ENCODE data around the gene ATP1B2.
"Not testable (repeated sequence)": the region's sequence is repeated elsewhere in the genome, so short reads cannot be mapped to it uniquely, and the experiment has no call there.

ATP1B2 gene

DNA sequence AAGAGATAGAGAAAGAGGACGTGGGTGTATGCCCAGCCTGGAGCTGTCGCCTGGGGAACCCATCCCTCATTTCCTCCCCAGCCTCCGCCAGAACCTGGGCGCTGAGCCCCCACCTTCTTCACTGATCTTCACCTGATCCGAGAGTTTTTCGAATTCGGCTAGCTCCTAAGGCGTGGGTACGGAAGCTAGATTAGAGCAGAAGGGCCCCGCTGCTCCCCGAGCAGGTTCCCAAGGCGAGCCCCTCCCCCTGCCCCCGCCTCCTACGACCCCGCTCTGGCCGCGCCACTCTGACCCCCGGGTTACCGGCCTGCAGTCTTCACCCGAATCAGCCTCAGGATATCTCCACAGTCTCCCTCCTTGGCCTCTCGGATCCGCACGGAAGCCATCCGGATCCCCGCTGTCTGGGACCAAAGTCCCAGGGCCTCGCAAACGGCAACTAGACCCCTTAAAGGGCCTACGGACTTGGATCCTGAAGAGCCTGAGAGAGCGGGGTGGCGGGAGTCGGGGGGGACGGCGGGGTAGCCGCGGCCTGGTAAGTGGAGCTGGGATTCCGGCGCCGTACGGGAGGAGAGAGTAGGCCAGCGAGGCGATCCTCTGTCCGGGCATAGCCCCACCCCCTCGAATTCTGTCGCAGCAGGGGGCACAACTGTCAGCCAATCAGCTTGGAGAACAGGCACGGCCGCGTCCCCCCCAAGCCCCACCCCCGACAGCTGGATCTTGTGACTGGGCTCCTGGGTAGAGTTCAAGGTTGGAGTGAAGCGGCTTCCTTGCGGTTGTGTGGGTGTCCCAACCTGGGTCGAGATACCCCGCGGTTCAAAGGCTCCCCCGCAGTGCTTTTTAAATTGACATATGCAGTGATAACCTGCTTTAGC is 23.2 kb upstream of the ATP1B2 start, which contains the start of gene SAT2:
SAT2 (minus strand) TSS at position 572 of the 872 bp plus-strand sequence; CDS start at position 386, 186 bp downstream.
- no peak for TF ChIP-seq ZNF274 (IDR thresholded peaks at IDR 0.05; ENCODE audit: low read depth, low read length)
- H3K4me3 ChIP-seq (ENCODE audit: low read length) = peak within 1 kb of the TSS; percentile 82

DNA sequence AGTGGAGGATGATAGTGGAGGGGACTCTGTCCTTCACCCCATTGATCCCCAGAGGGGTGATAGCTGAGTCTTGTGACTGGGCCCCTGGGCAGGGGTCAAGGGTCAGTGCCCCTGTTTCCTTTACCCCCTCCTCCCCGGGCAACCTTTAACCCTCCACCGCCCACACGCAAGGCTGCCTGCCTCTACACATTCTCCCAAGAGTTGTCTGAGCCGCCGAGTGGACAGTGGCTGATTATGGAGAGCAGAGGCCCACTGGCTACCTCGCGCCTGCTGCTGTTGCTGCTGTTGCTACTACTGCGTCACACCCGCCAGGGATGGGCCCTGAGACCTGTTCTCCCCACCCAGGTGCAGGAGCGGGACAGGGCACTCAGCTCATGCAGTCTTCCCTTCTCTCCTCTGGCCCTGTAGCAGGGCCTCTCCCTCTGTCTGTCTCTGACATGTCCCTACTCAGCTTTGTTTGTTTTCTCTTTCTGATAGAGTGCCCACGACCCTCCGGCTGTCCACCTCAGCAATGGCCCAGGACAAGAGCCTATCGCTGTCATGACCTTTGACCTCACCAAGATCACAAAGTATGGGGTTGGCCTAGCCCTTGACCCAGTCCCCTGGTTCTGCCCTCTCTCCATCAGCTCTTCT is 20.7 kb upstream of the ATP1B2 start, which contains the start of gene SHBG:
SHBG (plus strand) TSS at position 197 of the 633 bp plus-strand sequence; CDS start at position 235, 38 bp downstream.
- no peak for TF ChIP-seq ZNF274 (IDR thresholded peaks at IDR 0.05; ENCODE audit: low read depth, low read length)
- H3K4me3 ChIP-seq (ENCODE audit: low read length) = no peak within 1 kb of the TSS

DNA sequence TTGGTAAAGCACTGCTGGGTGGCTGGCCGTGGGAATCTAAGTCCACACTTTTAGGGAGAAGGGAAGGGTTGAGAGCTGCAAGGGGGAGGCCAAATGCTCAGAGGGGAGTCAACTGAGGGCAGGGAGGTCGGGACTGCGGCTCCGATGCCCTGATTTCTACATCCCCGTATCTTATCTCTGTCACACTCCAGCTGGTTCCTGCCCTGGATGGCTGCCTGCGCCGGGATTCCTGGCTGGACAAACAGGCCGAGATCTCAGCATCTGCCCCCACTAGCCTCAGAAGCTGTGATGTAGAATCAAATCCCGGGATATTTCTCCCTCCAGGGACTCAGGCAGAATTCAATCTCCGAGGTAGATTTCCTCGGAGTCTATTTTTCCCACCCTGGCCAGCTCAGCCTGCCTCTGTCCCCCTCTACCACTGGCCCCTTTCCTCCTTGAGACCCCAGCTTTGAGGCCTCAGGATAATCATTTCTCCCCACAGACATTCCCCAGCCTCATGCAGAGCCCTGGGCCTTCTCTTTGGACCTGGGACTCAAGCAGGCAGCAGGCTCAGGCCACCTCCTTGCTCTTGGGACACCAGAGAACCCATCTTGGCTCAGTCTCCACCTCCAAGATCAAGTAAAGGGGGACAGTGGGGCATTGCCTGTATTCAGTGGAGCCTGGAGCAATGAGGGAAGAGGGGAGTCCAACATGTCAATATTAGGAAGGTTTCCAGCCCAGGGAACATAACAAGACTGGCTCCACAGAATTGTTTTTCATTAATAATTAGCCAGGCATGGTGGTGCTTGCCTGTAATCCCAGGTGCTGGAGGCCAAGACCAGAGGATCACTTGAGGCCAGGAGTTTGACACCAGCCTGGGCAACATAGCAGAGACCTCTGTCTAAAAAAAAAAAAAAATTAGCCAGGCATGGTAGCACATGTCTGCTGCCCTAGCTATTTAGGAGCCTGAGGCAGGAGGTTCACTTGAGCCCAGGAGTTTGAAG is 19.0 kb upstream of the ATP1B2 start:
- H3K4me3 ChIP-seq (ENCODE audit: low read length) = no peak overlapping the region
- TF ChIP-seq ZNF274 (IDR thresholded peaks at IDR 0.05; ENCODE audit: low read depth, low read length) = no peak

DNA sequence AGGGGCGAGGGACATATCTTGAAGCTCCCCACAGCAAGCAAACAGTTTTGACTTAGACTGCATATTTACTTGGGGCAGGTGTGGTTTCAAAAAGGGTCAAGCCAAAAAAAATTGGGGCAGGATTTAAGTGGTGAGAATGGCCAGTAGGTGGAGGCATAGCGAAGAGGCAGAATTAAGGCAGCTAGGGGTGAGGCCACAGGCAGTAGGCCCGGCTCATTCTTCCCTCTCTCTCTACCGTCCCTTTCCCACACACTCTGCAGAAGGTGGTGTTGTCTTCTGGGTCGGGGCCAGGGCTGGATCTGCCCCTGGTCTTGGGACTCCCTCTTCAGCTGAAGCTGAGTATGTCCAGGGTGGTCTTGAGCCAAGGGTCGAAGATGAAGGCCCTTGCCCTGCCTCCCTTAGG is 18.2 kb upstream of the ATP1B2 start:
- no peak overlapping the region for H3K4me3 ChIP-seq (ENCODE audit: low read length)
- TF ChIP-seq ZNF274 (IDR thresholded peaks at IDR 0.05; ENCODE audit: low read depth, low read length) = no peak

DNA sequence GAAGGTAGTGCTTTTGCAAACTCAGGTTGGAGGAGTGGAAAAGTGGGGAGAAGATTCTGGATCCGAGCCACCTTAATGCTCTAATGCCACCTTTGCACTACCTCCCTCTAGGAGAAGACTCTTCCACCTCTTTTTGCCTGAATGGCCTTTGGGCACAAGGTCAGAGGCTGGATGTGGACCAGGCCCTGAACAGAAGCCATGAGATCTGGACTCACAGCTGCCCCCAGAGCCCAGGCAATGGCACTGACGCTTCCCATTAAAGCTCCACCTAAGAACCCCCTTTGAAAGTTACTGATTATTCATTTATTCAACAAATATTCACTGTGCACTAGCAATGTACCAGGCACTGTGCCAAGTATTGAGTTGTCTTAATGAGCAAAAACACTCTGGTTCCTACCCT is 17.6 kb upstream of the ATP1B2 start:
- TF ChIP-seq ZNF274 (IDR thresholded peaks at IDR 0.05; ENCODE audit: low read depth, low read length) = no peak
- no peak overlapping the region for H3K4me3 ChIP-seq (ENCODE audit: low read length)

DNA sequence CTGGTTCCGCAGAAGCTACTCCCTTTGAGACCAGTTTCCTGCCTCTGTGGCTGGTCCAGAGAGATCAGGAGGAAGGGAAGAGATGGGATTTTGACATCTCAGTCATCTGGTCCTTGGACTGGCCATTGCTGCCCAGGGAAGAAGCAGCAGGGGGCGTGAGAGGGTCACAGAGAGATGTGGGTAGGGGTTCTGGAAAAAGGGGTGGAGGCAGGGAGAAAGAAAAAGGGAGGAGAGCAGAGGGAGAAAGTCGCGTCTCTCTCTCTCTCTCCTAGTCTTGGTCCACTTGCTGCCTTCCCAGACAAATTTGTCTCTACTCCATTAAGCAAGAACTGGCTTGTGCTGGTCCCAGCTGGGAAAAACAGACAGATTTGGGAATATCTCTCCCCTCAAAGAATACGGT is 16.3 kb upstream of the ATP1B2 start:
- TF ChIP-seq ZNF274 (IDR thresholded peaks at IDR 0.05; ENCODE audit: low read depth, low read length) = no peak
- H3K4me3 ChIP-seq (ENCODE audit: low read length) = no peak overlapping the region

DNA sequence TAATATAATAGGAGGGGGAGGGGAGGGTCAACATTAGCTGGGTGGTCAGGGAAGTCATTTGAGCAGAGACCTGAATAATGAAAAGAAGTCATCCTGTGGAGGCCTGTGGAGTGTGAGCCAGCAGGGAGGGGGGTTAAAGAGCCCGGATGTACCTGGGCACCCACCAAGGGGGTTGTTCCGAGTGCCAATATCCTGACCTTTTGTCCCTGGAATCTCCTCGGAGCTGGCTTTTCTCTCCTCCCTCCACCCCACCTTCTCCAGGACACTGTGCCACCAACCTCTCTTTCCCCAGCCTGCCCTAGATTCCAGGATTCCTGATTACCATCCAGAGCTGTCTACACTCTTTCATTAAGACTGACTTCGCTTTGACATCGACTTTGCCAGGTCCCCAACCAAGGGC is 14.6 kb upstream of the ATP1B2 start:
- no peak overlapping the region for H3K4me3 ChIP-seq (ENCODE audit: low read length)
- TF ChIP-seq ZNF274 (IDR thresholded peaks at IDR 0.05; ENCODE audit: low read depth, low read length) = no peak

DNA sequence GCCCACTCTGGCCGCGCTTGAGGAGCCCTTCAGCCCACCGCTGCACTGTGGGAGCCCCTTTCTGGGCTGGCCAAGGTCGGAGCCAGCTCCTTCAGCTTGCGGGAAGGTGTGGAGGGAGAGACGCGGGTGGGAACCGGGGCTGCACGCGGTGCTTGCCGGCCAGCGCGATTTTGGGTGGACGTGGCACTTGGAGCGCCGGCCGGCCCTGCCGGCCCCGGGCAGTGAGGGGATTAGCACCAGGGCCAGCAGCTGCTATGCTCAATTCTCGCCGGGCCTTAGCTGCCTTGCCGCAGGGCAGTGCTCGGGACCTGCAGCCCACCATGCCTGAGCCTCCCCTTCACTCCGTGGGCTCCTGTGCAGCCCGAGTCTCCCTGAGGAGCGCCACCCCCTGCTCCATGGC is 9.9 kb upstream of the ATP1B2 start:
- H3K4me3 ChIP-seq (ENCODE audit: low read length) = no peak overlapping the region
- TF ChIP-seq ZNF274 (IDR thresholded peaks at IDR 0.05; ENCODE audit: low read depth, low read length) = no peak

DNA sequence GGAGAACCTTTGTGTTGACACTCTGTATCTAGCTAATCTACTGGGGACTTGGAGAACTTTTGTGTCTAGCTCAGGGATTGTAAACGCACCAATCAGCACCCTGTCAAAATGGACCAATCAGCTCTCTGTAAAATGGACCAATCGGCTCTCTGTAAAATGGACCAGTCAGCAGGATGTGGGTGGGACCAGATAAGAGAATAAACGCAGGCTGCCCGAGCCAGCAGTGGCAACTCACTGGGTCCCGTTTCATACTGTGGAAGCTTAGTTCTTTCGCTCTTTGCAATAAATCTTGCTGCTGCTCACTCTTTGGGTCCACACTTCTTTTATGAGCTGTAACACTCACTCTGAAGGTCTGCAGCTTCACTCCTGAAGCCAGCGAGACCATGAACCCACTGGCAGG is 9.1 kb upstream of the ATP1B2 start:
- H3K4me3 ChIP-seq (ENCODE audit: low read length) = not testable (repeated sequence)

DNA sequence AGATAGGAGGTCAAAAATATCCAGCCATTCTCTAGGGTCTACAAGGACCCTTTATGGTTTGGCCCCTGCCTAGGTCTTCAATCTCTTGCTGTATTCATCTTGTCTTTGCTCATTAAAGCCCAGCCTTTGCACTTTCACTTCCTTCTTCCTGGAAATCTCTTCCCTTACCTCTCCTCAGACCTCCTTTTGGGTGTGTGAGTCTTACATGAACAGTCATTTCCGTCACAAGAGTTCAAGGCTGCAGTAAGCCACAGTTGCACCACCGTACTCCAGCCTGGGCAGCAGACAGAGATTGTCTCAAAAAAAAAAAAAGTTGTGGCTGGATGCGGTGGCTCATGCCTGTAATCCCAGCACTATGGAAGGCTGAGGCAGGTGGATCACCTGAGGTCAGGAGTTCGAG is 6.0 kb upstream of the ATP1B2 start:
- H3K4me3 ChIP-seq (ENCODE audit: low read length) = no peak overlapping the region
- TF ChIP-seq ZNF274 (IDR thresholded peaks at IDR 0.05; ENCODE audit: low read depth, low read length) = no peak

DNA sequence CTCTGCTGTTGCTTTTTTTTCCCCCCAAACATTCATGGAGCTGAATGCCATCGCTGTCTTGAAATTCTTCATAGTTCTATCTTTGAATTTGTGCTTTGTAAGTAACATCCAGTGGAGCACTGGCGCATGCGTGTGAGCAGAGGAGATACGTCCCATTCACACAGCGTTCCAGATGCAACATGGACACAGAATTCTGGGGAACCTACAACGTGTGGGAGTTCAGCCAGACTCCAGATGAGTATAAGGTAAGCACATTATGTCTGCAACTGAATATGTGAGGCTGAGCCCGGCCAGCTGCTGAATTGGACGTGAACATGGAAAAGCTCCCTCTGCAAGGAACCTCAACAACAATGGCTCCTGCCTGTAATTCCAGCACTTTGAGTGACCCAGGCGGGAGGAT is 4.3 kb upstream of the ATP1B2 start:
- H3K4me3 ChIP-seq (ENCODE audit: low read length) = no peak overlapping the region
- no peak for TF ChIP-seq ZNF274 (IDR thresholded peaks at IDR 0.05; ENCODE audit: low read depth, low read length)

DNA sequence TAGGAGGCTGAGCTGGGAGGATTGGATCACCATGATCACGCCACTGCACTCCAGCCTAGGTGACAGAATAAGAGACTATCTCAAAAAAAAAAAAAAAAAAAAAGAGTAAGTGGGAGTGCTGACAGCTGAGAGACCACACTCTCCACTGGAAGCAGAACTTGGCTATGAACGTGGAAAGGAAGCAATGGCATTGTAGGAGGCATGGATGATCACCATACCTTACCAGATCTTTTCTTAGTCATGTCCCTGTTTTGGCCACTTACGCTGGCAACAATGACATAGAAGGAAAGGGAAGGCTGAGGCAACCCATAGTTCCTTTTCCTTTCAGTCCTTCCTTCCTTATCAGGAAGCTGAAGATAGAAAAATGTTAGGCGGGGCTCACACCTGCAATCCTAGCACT is 3.7 kb upstream of the ATP1B2 start:
- no peak for TF ChIP-seq ZNF274 (IDR thresholded peaks at IDR 0.05; ENCODE audit: low read depth, low read length)
- no peak overlapping the region for H3K4me3 ChIP-seq (ENCODE audit: low read length)

DNA sequence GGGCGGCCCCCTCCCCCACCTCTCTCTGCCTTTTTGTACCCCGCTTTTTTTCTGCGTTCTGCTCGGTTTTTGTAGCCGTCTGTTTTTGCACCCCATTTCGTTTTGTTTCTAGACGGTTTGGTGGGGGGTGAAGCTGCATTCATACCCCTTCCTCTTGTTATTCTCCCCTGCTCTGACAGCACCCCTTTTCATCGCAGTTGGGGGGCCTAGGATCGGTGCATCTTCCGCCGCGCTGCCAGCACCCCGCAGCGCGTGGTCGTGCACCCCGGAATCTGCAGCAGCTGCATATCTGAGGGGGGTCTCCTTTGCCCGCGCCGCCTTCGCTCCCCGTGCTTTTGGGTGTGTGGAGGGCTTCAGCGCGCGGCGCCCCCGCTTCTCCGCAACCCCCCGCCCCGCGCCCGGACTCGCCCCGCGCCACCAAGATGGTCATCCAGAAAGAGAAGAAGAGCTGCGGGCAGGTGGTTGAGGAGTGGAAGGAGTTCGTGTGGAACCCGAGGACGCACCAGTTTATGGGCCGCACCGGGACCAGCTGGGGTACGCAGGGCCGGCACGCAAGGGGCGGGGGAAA is 455 bp downstream of the ATP1B2 start:
- peak overlapping the region; percentile 43 for H3K4me3 ChIP-seq (ENCODE audit: low read length)
- no peak for TF ChIP-seq ZNF274 (IDR thresholded peaks at IDR 0.05; ENCODE audit: low read depth, low read length)

Measured in GM08714 (cell line).